ENCODE measurements around the gene COBL.

DNA sequence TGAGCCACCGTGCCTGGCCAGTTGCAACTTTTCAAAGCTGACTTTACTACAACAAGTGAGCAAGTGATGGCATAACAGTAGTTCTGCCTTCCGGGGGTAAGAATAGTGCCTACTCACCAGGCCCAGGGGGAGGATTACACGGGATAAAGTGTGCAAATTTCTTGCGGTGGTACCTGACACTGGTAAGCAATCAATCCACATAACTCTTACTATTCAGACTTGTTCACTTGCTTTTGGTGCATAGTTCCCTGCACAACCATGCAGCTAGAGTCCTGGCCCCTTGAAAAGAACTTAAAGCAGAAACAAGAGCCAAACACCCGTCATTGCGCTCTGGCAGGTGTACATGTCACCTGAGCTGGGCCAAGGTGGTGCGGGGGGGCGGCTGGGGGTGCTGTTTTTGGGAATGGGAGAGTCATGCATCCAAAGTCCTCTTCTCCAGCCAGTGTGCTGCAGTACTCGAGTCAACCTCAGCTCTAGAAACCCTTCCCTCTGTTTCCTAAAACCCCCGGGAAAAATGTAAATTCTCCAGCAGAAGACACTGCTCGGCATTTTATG, 5.4 kb upstream of the COBL start:
- TF ChIP-seq POLR2A (IDR thresholded peaks at IDR 0.05) (no peak), POLR2AphosphoS5 (IDR thresholded peaks at IDR 0.05) (no peak), CTCF (IDR thresholded peaks at IDR 0.05) (no peak)

All from prostate gland (tissue), 2 donors.